Measurements from ENCODE around the gene PSORS1C2.

The PSORS1C2 gene

DNA sequence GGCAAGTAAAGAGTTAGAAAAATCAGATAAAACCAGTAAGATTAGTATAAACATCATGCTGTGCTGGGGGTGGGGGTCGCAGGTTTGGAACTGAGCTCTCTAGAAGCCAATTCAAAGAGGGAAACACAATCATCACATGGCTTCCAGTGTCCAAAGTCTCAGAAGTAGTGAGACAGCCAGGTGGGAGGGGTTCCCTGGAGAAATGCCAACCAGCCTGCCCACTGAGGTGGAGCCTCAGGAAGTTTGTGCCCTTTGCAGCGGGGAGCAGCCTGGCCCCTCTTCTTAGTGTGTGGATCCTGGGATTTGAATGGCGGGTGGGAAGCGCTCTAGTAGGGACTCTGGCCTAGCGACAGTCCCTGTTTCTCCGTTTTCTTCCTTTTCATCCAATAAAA lies 47.9 kb downstream of the PSORS1C2 start:
- TF ChIP-seq, protein P1, sequence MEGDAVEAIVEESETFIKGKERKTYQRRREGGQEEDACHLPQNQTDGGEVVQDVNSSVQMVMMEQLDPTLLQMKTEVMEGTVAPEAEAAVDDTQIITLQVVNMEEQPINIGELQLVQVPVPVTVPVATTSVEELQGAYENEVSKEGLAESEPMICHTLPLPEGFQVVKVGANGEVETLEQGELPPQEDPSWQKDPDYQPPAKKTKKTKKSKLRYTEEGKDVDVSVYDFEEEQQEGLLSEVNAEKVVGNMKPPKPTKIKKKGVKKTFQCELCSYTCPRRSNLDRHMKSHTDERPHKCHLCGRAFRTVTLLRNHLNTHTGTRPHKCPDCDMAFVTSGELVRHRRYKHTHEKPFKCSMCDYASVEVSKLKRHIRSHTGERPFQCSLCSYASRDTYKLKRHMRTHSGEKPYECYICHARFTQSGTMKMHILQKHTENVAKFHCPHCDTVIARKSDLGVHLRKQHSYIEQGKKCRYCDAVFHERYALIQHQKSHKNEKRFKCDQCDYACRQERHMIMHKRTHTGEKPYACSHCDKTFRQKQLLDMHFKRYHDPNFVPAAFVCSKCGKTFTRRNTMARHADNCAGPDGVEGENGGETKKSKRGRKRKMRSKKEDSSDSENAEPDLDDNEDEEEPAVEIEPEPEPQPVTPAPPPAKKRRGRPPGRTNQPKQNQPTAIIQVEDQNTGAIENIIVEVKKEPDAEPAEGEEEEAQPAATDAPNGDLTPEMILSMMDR (IDR thresholded peaks at IDR 0.05; ENCODE audit: control insufficient read depth, extremely low read depth, insufficient read depth), result no peak
- no peak overlapping the region for H3K4me3 ChIP-seq (ENCODE audit: low read depth, low read length)
- DNase-seq (ENCODE audit: low read depth), result no peak

GRCh38 chr6:31090275-31090972 lies 48.4 kb downstream of the PSORS1C2 start:
- DNase-seq (ENCODE audit: low read depth), result no peak
- no peak overlapping the region for H3K4me3 ChIP-seq (ENCODE audit: low read depth, low read length)
- TF ChIP-seq, protein P1 (IDR thresholded peaks at IDR 0.05; ENCODE audit: control insufficient read depth, extremely low read depth, insufficient read depth), result no peak

Data from LNCaP clone FGC (cell line).